KMS-11 (cell line): ENCODE data around the gene P2RX5.

Experiments used
- H2AFZ ChIP-seq: fragments of 200-600 bp; sonication (generic); 2 replicates; pipeline ENCODE4 v1.6.1; 2016; ENCODE audit warnings: antibody characterized with exemption, mixed run types, low read depth
- H3K27ac ChIP-seq: fragments of 200-600 bp; sonication (generic); 2 replicates; pipeline ENCODE4 v1.6.1; 2016; ENCODE audit warnings: mild to moderate bottlenecking, mixed run types
- H3K27me3 ChIP-seq: fragments of 200-600 bp; sonication (generic); 2 replicates; pipeline ENCODE4 v1.6.1; 2017; ENCODE audit warnings: mild to moderate bottlenecking, low read depth, mixed run types, moderate library complexity; ENCODE audit not compliant: insufficient read depth
- H3K36me3 ChIP-seq: fragments of 200-600 bp; sonication (generic); 2 replicates; pipeline ENCODE4 v1.6.1; 2017; ENCODE audit warnings: mild to moderate bottlenecking, mixed run types; ENCODE audit not compliant: insufficient read depth
- H3K4me1 ChIP-seq: fragments of 200-600 bp; sonication (generic); 2 replicates; pipeline ENCODE4 v1.6.1; 2016; ENCODE audit warnings: mild to moderate bottlenecking, low read depth, mixed run types; ENCODE audit not compliant: poor library complexity, severe bottlenecking
- H3K4me2 ChIP-seq: fragments of 200-600 bp; sonication (generic); 2 replicates; pipeline ENCODE4 v1.7.0; 2016; ENCODE audit warnings: mild to moderate bottlenecking, mixed run types
- H3K4me3 ChIP-seq: fragments of 200-600 bp; sonication (generic); IDR thresholded peaks from 2 replicates; pipeline ENCODE4 v1.6.1; 2017; ENCODE audit warnings: low read depth, low read length, mixed read lengths; ENCODE audit not compliant: insufficient read depth
- H3K79me2 ChIP-seq: fragments of 200-600 bp; sonication (generic); 2 replicates; pipeline ENCODE4 v1.6.1; 2016; ENCODE audit warnings: low read depth, mixed run types; ENCODE audit not compliant: insufficient read depth
- H3K9ac ChIP-seq: fragments of 200-600 bp; sonication (generic); 2 replicates; pipeline ENCODE4 v1.6.1; 2016; ENCODE audit warnings: mild to moderate bottlenecking, mixed run types
- H4K20me1 ChIP-seq: fragments of 200-600 bp; sonication (generic); 2 replicates; pipeline ENCODE4 v1.6.1; 2016; ENCODE audit warnings: mild to moderate bottlenecking, mixed run types; ENCODE audit not compliant: insufficient read depth
- CTCF ChIP-seq: fragments of 200-600 bp; sonication (generic); conservative IDR thresholded peaks from 2 replicates; pipeline ENCODE4 v1.6.1; 2017; ENCODE audit warnings: low read depth, mild to moderate bottlenecking, antibody characterized with exemption, low read length, moderate library complexity, mixed read lengths

P2RX5 gene

DNA sequence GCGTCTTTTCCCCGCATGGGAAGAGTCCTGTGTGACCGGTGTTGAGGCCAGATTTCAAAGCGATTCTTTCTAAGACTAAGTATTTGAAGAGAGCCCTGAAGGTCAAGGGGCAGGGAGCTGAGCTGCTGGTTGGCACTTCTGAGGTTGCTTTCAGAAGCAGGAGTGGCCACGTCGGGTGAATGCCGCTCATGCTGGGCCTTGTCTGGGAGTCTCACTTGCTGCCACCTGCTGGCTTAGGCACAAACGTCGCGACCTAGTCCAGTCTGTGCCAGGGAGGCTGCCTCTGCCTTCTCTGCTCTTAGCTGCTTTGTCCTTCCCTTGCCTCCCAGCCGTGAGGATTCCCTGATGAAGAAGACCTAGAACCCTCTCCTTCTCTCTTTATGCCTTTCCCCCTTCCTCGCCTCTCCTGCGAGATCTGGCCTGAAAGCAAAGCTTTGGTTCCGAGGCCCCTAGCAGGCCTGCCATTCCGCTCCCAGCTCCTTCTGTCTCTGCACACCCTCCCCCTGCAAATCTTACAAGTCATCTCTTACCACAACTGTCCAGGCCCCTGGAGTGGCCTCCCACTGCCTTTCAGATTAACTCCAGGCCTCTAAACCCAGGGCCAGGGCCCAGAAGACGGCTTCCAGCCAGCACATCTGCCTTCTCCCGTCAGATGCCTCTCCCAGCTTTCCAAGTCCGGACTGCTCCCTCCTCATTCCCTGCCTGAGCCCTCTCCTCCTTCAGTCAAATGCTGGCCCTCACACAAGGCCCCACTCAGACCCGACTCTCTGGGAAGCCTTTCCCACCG, 48.0 kb downstream of the P2RX5 start:
- Histone ChIP-seq H3K4me2 (no peak overlapping the region), H3K27ac (no peak overlapping the region)
- TF ChIP-seq CTCF, result no peak

GRCh38 chr17:3647251-3647650, 48.7 kb downstream of the P2RX5 start:
- Histone ChIP-seq H2AFZ (no peak overlapping the region), H3K9ac (no peak overlapping the region), H3K27ac (no peak overlapping the region), H3K36me3 (no peaks in the 10 kb centered on the region), H4K20me1 (no peaks in the 10 kb centered on the region), H3K27me3 (no peaks in the 10 kb centered on the region), H3K79me2 (no peaks in the 10 kb centered on the region), H3K4me1 (no peaks in the 10 kb centered on the region), H3K4me3 (no peak overlapping the region), H3K4me2 (no peak overlapping the region)
- TF ChIP-seq CTCF, result no peak

More for the DNA sequence above, 48.0 kb downstream of the P2RX5 start:
- no peak overlapping the region for H3K9ac ChIP-seq
- H2AFZ ChIP-seq, result no peak overlapping the region
- H3K36me3 ChIP-seq, result no peaks in the 10 kb centered on the region
- H3K79me2 ChIP-seq, result no peaks in the 10 kb centered on the region
- no peaks in the 10 kb centered on the region for H3K4me1 ChIP-seq
- no peaks in the 10 kb centered on the region for H4K20me1 ChIP-seq
- no peaks in the 10 kb centered on the region for H3K27me3 ChIP-seq
- H3K4me3 ChIP-seq, result no peak overlapping the region

DNA sequence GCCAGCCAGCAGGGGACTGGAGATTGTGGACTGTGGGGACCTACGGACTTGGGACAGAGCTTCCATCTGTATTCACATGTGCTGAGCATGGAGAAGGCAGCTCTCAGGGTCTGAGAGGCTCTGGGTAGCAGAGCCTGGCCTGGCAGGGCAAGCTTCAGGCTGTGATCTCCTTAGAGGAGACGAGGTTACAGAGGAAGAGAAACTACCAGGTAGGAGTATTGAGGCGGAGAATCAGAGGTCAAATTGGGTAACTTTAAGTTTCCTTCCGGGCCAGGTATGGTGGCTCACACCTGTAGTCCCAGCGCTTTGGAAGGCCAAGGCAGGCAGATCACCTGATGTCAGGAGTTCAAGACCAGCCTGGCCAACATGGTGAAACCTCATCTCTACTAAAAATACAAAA, 50.6 kb downstream of the P2RX5 start:
- Histone ChIP-seq H3K4me2 (no peak overlapping the region), H4K20me1 (no peaks in the 10 kb centered on the region), H2AFZ (no peak overlapping the region), H3K4me1 (peaks cover 14% of the 10 kb centered on the region), H3K9ac (no peak overlapping the region), H3K27me3 (no peaks in the 10 kb centered on the region), H3K79me2 (no peaks in the 10 kb centered on the region), H3K27ac (no peak overlapping the region), H3K4me3 (no peak overlapping the region), H3K36me3 (no peaks in the 10 kb centered on the region)
- no peak for TF ChIP-seq CTCF

DNA sequence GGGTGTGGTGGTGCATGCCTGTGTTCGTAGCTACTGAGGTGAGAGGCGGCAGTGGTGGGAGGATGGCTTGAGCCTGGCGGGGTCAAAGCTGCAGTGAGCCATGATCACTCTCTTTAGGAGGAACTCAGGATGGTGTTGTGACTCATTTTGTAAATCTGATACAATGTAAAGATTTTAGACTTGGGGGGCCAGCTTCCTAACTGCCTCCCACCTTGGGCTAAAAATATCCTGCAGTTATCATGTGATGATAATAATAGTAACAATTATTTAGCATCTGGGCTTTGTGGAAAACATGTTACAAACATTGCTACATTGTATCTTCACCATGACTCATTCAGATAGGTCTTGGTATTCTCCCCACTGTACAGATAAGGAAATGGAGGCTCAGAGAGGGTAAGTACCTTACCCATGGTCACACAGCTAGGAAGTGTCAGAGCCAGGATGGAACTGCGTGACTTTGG, 52.0 kb downstream of the P2RX5 start:
- H3K4me2 ChIP-seq, result no peak overlapping the region
- H3K36me3 ChIP-seq, result no peaks in the 10 kb centered on the region
- no peak overlapping the region for H3K4me3 ChIP-seq
- H3K27me3 ChIP-seq, result no peaks in the 10 kb centered on the region
- peaks cover 28% of the 10 kb centered on the region for H3K4me1 ChIP-seq
- H2AFZ ChIP-seq, result no peak overlapping the region
- no peaks in the 10 kb centered on the region for H4K20me1 ChIP-seq
- H3K27ac ChIP-seq, result no peak overlapping the region
- no peak for TF ChIP-seq CTCF
- no peak overlapping the region for H3K9ac ChIP-seq
- no peaks in the 10 kb centered on the region for H3K79me2 ChIP-seq
